IPS-18a (cell line): ENCODE measurements around the gene FSTL4.

Source experiments
- H3K27ac ChIP-seq: one replicate; pipeline ENCODE4 v1.5.1; 2013; ENCODE audit warnings: low read length
- H3K27me3 ChIP-seq: one replicate; pipeline ENCODE4 v1.6.1; 2013; ENCODE audit warnings: mild to moderate bottlenecking, low read length; ENCODE audit not compliant: control insufficient read depth, insufficient read depth
- H3K36me3 ChIP-seq: one replicate; pipeline ENCODE4 v1.6.1; 2013; ENCODE audit warnings: low read depth, low read length; ENCODE audit not compliant: control insufficient read depth
- H3K4me1 ChIP-seq: one replicate; pipeline ENCODE4 v1.6.1; 2013; ENCODE audit warnings: low read depth, low read length; ENCODE audit not compliant: control insufficient read depth
- H3K4me3 ChIP-seq: one replicate; pipeline ENCODE4 v1.5.1; 2013; ENCODE audit warnings: low read length
- H3K9ac ChIP-seq: one replicate; pipeline ENCODE4 v1.6.1; 2013; ENCODE audit warnings: mild to moderate bottlenecking, low read length, moderate library complexity
- H3K9me3 ChIP-seq: one replicate; pipeline ENCODE4 v1.6.1; 2013; ENCODE audit warnings: low read depth, low read length; ENCODE audit not compliant: control insufficient read depth

Gene FSTL4

DNA sequence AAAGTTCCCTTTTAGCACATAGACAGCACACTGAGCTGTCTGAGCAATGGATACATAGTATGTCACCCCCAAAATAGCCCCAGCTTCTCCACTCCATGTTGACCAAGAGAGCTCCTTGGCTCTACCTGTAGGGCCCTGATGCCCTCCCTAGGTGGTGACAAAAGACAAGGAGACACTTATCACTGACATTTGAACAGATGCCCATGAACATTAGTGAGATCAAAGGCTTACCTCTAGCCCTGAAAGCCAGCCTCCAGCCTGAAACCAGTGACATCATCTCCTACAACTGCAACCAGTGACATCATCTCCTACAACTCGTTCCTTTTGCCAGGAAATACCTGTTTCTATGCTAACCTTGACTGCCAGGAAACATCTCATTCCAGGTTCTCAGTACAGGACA lies 122.7 kb downstream of the FSTL4 start:
- Histone ChIP-seq H3K27ac (no peak overlapping the region), H3K9ac (no peak overlapping the region), H3K9me3 (no peaks in the 10 kb centered on the region), H3K4me1 (no peaks in the 10 kb centered on the region), H3K4me3 (no peak overlapping the region), H3K36me3 (no peaks in the 10 kb centered on the region), H3K27me3 (no peaks in the 10 kb centered on the region)

DNA sequence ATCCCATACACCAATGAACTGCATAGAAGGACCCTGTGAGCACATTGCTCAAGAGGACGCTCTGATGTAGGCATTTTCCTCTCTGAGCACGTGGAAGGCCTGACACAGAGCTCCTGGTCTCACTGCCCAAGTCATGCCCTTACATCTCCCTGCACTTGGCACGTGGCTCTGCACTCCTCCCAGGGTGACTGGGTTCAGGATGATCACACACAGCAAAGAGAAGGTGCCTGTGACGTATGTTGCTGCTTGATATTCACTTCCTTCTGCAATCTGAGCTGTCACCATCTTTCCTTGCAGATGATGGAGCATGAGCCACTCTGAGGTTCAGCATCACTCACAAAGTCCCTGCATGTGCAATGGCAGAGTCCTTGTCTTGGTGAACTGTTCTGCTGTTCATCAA lies 125.2 kb downstream of the FSTL4 start:
- H3K36me3 ChIP-seq: no peaks in the 10 kb centered on the region
- H3K27me3 ChIP-seq: no peaks in the 10 kb centered on the region
- no peak overlapping the region for H3K4me3 ChIP-seq
- no peaks in the 10 kb centered on the region for H3K4me1 ChIP-seq
- H3K9ac ChIP-seq: no peak overlapping the region
- no peaks in the 10 kb centered on the region for H3K9me3 ChIP-seq
- no peak overlapping the region for H3K27ac ChIP-seq

- Histone ChIP-seq H3K4me1 (no peaks in the 10 kb centered on the region), H3K27me3 (no peaks in the 10 kb centered on the region), H3K27ac (no peak overlapping the region), H3K4me3 (no peak overlapping the region), H3K9ac (no peak overlapping the region), H3K36me3 (no peaks in the 10 kb centered on the region), H3K9me3 (no peaks in the 10 kb centered on the region)
Measured at GRCh38 chr5:133485468-133485867, 126.9 kb downstream of the FSTL4 start.

DNA sequence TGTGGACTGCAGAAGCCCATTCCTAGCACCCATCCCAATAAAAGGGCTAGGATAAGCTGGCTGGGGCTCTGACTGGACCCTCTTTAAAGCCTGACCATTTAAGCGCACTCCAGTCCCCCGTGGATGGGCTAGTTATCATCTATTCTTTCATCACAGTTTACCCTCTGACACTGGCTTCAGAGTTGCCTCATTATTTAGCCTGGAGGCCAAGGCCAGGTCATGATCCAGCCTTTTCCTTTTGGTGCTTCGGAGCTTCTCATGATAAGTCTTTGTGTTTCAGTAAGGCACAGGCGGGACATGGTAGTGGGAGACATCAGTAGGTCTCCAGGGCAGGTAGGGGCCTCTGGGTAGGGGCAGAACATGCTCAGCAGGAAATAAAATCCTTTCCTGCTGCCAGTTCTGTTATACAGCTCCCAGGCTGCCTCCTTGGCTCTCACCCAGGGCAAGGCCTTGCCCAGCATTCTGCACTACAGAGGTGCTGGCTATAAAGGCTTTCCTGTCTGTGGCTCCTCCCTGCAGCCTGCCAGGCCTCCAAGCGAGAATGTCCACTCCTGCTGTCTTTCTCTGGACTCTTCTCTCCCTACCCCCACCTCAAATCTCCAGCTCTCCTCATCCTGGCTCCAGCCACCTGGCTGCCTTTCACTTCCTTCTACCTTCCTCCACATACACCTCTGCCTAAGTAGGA lies 128.8 kb downstream of the FSTL4 start:
- Histone ChIP-seq H3K27me3 (no peaks in the 10 kb centered on the region), H3K36me3 (no peaks in the 10 kb centered on the region), H3K4me3 (no peak overlapping the region), H3K9ac (no peak overlapping the region), H3K4me1 (no peaks in the 10 kb centered on the region), H3K9me3 (no peaks in the 10 kb centered on the region), H3K27ac (no peak overlapping the region)

DNA sequence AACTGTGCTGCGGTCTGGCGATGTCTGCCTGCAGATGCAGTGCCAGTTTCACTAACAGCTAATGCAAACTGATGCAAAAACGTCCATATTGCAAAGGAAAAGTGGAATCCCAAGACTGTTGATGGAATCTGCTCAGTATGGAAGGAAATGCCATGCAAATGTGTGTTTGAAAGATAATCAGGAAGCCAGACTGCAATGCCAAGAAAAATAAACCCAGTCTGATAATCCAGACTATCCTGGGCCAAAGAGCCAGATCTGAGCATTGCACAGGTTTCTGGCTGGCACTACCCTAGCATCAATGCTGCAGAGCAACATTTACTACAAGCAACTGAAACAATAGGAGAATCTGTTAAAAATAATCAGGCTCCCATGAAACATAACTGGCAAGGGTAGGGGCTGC lies 130.3 kb downstream of the FSTL4 start:
- no peak overlapping the region for H3K4me3 ChIP-seq
- H3K36me3 ChIP-seq: no peaks in the 10 kb centered on the region
- no peaks in the 10 kb centered on the region for H3K9me3 ChIP-seq
- no peak overlapping the region for H3K9ac ChIP-seq
- no peaks in the 10 kb centered on the region for H3K27me3 ChIP-seq
- H3K27ac ChIP-seq: no peak overlapping the region
- H3K4me1 ChIP-seq: no peaks in the 10 kb centered on the region

- H3K4me3 ChIP-seq: no peak overlapping the region
- H3K9ac ChIP-seq: no peak overlapping the region
- no peaks in the 10 kb centered on the region for H3K9me3 ChIP-seq
Measured at GRCh38 chr5:133480866-133481265, 131.5 kb downstream of the FSTL4 start.

DNA sequence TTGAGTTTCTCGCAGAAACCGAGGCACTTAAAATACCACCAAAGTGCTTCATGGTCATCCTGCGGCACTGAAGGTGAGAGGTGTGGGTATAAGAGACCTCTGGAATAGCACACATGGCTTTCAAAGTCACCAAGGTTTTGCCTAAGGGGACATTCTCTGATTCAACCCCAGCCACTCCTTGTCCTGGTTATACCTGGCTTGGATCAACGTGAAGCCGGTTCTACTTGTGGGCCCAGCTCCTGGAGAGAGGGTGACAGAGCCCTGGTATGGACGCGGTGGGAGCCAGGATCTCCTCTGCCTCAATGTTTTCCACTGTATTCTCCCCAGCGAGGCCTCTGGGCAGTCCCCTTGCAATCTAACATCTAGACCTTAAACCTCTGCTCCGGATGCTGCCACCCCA lies 132.0 kb downstream of the FSTL4 start:
- Histone ChIP-seq H3K4me1 (no peaks in the 10 kb centered on the region), H3K9ac (no peak overlapping the region), H3K4me3 (no peak overlapping the region), H3K27ac (no peak overlapping the region), H3K9me3 (no peaks in the 10 kb centered on the region), H3K36me3 (no peaks in the 10 kb centered on the region), H3K27me3 (no peaks in the 10 kb centered on the region)

More at GRCh38 chr5:133480866-133481265, 131.5 kb downstream of the FSTL4 start:
- no peaks in the 10 kb centered on the region for H3K36me3 ChIP-seq
- no peaks in the 10 kb centered on the region for H3K4me1 ChIP-seq
- no peaks in the 10 kb centered on the region for H3K27me3 ChIP-seq
- H3K27ac ChIP-seq: no peak overlapping the region

DNA sequence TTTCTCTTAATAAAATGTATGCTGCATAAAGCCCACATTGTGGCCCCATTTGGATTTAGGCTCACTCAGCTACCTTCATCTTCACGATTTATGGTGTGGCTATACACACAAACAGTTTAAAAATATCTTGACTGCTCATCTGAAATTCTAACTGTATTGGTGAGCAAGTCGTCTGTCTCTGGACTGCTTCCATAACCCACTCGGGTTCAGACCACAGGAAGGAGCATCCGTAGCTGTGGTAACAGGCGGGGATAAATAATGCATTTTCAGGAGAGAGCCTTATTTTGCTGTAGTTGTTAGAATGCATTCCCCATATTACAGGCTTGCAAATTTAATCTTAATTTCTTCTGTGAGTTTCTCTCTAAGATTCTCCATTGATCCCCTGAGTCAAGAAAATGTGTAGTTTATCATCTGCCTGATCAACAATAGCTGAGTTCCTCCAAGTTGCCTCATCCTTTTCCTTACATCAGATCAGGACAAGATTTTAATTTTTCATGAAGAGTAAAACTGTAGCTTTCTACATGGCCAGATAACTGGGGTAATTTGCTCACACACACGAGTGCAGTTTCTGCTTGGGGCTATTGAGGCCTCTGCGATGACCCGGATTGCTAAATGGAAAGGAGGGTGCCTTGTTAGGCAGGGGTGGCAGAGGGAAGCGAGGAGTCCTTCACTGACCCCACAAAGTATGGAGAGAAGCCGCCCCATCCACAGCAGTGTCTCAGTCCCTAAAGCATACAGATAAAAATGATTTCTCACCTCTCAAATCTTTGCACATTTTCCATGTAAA lies 133.9 kb downstream of the FSTL4 start:
- H3K4me1 ChIP-seq: no peaks in the 10 kb centered on the region
- no peaks in the 10 kb centered on the region for H3K36me3 ChIP-seq
- no peak overlapping the region for H3K27ac ChIP-seq
- no peaks in the 10 kb centered on the region for H3K9me3 ChIP-seq
- H3K4me3 ChIP-seq: no peak overlapping the region
- H3K27me3 ChIP-seq: no peaks in the 10 kb centered on the region
- H3K9ac ChIP-seq: no peak overlapping the region

GRCh38 chr5:133475986-133476385 lies 136.4 kb downstream of the FSTL4 start:
- Histone ChIP-seq H3K9ac (no peak overlapping the region), H3K4me1 (no peaks in the 10 kb centered on the region), H3K9me3 (no peaks in the 10 kb centered on the region), H3K27ac (no peak overlapping the region), H3K4me3 (no peak overlapping the region), H3K36me3 (no peaks in the 10 kb centered on the region), H3K27me3 (no peaks in the 10 kb centered on the region)

GRCh38 chr5:133474851-133475590 lies 137.3 kb downstream of the FSTL4 start:
- Histone ChIP-seq H3K4me1 (no peaks in the 10 kb centered on the region), H3K27me3 (no peaks in the 10 kb centered on the region), H3K9me3 (no peaks in the 10 kb centered on the region), H3K27ac (no peak overlapping the region), H3K9ac (no peak overlapping the region), H3K36me3 (no peaks in the 10 kb centered on the region), H3K4me3 (no peak overlapping the region)

DNA sequence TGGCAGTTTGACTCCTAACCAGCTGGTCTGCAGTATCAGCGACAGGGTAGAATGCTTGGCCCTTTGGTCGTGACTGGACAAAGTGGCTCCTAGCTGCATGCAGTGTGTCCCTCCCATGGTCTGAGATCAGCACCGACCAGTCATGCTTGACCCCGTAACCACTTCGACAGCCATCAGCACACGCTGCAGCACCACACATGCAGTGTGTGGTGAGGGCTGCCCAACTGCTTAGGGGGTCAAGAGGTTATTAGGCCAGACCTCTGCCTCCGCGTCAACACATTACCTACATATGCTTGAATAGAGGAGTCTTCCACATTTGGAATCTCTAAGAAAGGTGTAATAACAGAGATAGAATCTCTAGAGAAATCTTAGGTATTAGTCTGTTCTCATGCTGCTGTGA lies 139.1 kb downstream of the FSTL4 start:
- Histone ChIP-seq H3K4me3 (no peak overlapping the region), H3K9ac (no peak overlapping the region), H3K27me3 (no peaks in the 10 kb centered on the region), H3K27ac (no peak overlapping the region), H3K4me1 (no peaks in the 10 kb centered on the region), H3K9me3 (no peaks in the 10 kb centered on the region), H3K36me3 (no peaks in the 10 kb centered on the region)
